AG04450 (cell line): ENCODE measurements around the gene WDR82. TPM values are rescaled to one million over a fixed set of nuclear protein-coding genes. Genes with fewer than 3 reads are reported as not detected.
"Not testable (repeated sequence)": the region's sequence is repeated elsewhere in the genome, so short reads cannot be mapped to it uniquely, and the experiment has no call there.

ENCODE experiments used
- CTCF ChIA-PET: fragments of 300-600, 350-600 bp; formaldehyde crosslinking; extraction: SDS; loops from one replicate; lab custom pipeline; 2022; ENCODE audit warnings: antibody characterized with exemption, inconsistent platforms; lab: Charles Lee
- POLR2A ChIA-PET: fragments of 350-600 bp; formaldehyde crosslinking; extraction: SDS; loops from one replicate; lab custom pipeline; 2021; ENCODE audit warnings: antibody characterized with exemption, inconsistent platforms; lab: Yijun Ruan, JAX
- DNase-seq: peaks from one replicate; pipeline ENCODE4 v3.0.0-alpha.2; 2011; ENCODE audit warnings: low read depth, low spot score
- H3K27ac ChIP-seq: one replicate; pipeline ENCODE4 v1.5.1; 2012; ENCODE audit warnings: low read depth, low read length, control low read depth
- H3K27me3 ChIP-seq: one replicate; pipeline ENCODE4 v1.6.0; 2012; ENCODE audit warnings: low read length; ENCODE audit not compliant: control insufficient read depth, insufficient read depth
- H3K4me3 ChIP-seq: 2 replicates; pipeline ENCODE4 v1.5.1; 2011; ENCODE audit warnings: mild to moderate bottlenecking, low read depth, low read length, control low read depth
- H3K9me3 ChIP-seq: 2 replicates; pipeline ENCODE4 v1.5.1; 2012; ENCODE audit warnings: low read length; ENCODE audit not compliant: control insufficient read depth, insufficient read depth
- polyA plus RNA-seq: library from polyadenylated mRNA; depleted of rRNA; stranded (reverse); fragments of >200 nt; gene quantifications from 2 replicates; pipeline ENCODE4 v1.2.3, GENCODE V29; 2011
- TF ChIP-seq, protein P1 (sequence below): IDR thresholded peaks from 2 replicates; pipeline ENCODE4 v1.5.1; 2011; ENCODE audit warnings: low read depth, low read length, control low read depth, inconsistent platforms

Gene WDR82
- polyA plus RNA-seq, 1 experiment = 77.6 TPM

DNA sequence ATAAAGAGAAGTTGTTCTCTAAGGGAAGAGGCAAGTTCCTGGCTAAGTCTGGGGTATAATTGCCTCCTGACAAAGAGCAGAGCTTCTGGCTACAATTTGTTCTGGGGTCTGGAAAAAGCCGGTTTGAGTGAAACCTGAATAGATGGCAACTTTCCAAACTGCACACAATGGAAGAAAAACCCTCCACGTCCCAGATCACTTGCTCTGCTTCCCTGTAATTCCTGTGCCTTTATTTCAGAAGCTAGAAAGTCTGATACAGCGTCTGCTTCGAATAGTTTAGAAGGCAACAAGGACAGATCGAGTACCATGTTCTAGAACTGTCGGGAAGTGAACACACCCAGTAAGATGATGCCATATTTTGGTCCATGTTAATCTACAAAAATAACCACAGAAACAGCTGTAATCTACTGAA lies 1.6 kb upstream of the WDR82 start:
- POLR2A ChIA-PET = no interaction called here
- H3K9me3 ChIP-seq = peaks cover 3% of the 10 kb centered on the region; the same call in 1 of the 2 replicates
- no peak for DNase-seq
- no peaks in the 10 kb centered on the region for H3K27me3 ChIP-seq
- H3K27ac ChIP-seq = no peak overlapping the region
- no peak overlapping the region for H3K4me3 ChIP-seq
- CTCF ChIA-PET = interaction anchor here (0.7 to 4.0 kb wide), 6 partner anchors 9 to 60 kb away, joined by 3 to 37 read pairs (median 10); no protein-coding TSS in a partner anchor
- TF ChIP-seq, protein P1, sequence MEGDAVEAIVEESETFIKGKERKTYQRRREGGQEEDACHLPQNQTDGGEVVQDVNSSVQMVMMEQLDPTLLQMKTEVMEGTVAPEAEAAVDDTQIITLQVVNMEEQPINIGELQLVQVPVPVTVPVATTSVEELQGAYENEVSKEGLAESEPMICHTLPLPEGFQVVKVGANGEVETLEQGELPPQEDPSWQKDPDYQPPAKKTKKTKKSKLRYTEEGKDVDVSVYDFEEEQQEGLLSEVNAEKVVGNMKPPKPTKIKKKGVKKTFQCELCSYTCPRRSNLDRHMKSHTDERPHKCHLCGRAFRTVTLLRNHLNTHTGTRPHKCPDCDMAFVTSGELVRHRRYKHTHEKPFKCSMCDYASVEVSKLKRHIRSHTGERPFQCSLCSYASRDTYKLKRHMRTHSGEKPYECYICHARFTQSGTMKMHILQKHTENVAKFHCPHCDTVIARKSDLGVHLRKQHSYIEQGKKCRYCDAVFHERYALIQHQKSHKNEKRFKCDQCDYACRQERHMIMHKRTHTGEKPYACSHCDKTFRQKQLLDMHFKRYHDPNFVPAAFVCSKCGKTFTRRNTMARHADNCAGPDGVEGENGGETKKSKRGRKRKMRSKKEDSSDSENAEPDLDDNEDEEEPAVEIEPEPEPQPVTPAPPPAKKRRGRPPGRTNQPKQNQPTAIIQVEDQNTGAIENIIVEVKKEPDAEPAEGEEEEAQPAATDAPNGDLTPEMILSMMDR = no peak

GRCh38 chr3:52279596-52279995 lies 1.1 kb upstream of the WDR82 start:
- ChIA-PET POLR2A (interaction anchor here (1.2 to 2.9 kb wide), 3 partner anchors 8 to 125 kb away, joined by 4 to 17 read pairs (median 7); partner anchors contain the start of genes GLYCTK and POC1A), CTCF (interaction anchor here (0.6 to 4.0 kb wide), 8 partner anchors 9 to 60 kb away, joined by 3 to 37 read pairs (median 6); no protein-coding TSS in a partner anchor)
- Histone ChIP-seq H3K4me3 (no peak overlapping the region), H3K27ac (no peak overlapping the region), H3K27me3 (no peaks in the 10 kb centered on the region), H3K9me3 (peaks cover 3% of the 10 kb centered on the region; the same call in 1 of the 2 replicates)
- DNase-seq = no peak
- TF ChIP-seq, protein P1 = no peak

GRCh38 chr3:52277972-52278509 lies 408 bp downstream of the WDR82 start:
- Histone ChIP-seq H3K4me3 (peak overlapping the region; percentile 99), H3K27me3 (no peaks in the 10 kb centered on the region), H3K27ac (peak overlapping the region; percentile 90), H3K9me3 (peaks cover 3% of the 10 kb centered on the region; the same call in 1 of the 2 replicates)
- DNase-seq = no peak
- CTCF ChIA-PET = interaction anchor here (0.6 to 3.1 kb wide), 7 partner anchors 18 to 258 kb away, joined by 3 to 15 read pairs (median 4); no protein-coding TSS in a partner anchor
- POLR2A ChIA-PET = interaction anchor here (0.5 to 2.9 kb wide), 14 partner anchors 9 to 222 kb away, joined by 3 to 17 read pairs (median 4); partner anchors contain the start of genes DUSP7, GLYCTK, POC1A and PPM1M
- TF ChIP-seq, protein P1 = peak; percentile 47

GRCh38 chr3:52277071-52277964 lies 1.1 kb downstream of the WDR82 start:
- POLR2A ChIA-PET = interaction anchor here (0.7 to 2.9 kb wide), 9 partner anchors 10 to 220 kb away, joined by 3 to 17 read pairs (median 6); partner anchors contain the start of genes GLYCTK, PPM1M and TWF2
- CTCF ChIA-PET = interaction anchor here (0.6 to 3.1 kb wide), 7 partner anchors 37 to 180 kb away, joined by 3 to 15 read pairs (median 4); no protein-coding TSS in a partner anchor
- TF ChIP-seq, protein P1 = no peak

GRCh38 chr3:52274781-52275180 lies 3.7 kb downstream of the WDR82 start:
- H3K27me3 ChIP-seq, CTCF ChIA-PET, H3K4me3 ChIP-seq, DNase-seq, POLR2A ChIA-PET, H3K9me3 ChIP-seq, H3K27ac ChIP-seq: not testable (repeated sequence)

More at GRCh38 chr3:52277071-52277964, 1.1 kb downstream of the WDR82 start:
- H3K4me3 ChIP-seq = peak overlapping the region; percentile 99
- H3K9me3 ChIP-seq = peaks cover 3% of the 10 kb centered on the region; the same call in 1 of the 2 replicates
- H3K27me3 ChIP-seq = no peaks in the 10 kb centered on the region
- H3K27ac ChIP-seq = peak overlapping the region; percentile 90
- peak; percentile 29 for DNase-seq
